Activated CD4-positive, alpha-beta memory T cell treated with anti-CD3 and anti-CD28 coated beads, Interleukin-2, amount 10 ng/mL, durations not matched to agents 7 days and 5 days (primary cell): ENCODE measurements around the gene CHPF2. TPM values are rescaled to one million over a fixed set of nuclear protein-coding genes. Genes with fewer than 3 reads are reported as not detected.

Experiments used
- CTCF ChIA-PET: fragments of 350-600 bp; sonication (Branson Sonifier 250); formaldehyde crosslinking; loops from one replicate; lab custom pipeline; 2021; ENCODE audit warnings: antibody characterized with exemption, inconsistent platforms; lab: Charles Lee
- POLR2A ChIA-PET: fragments of 350-600 bp; sonication (Branson Sonifier 250); formaldehyde crosslinking; loops from one replicate; lab custom pipeline; 2021; ENCODE audit warnings: antibody characterized with exemption; lab: Charles Lee
- DNase-seq: peaks from one replicate; pipeline ENCODE4 v3.0.0-alpha.2; 2020
- H3K27ac Mint-ChIP-seq: one replicate; pipeline ENCODE4 v1.8.0; 2021; ENCODE audit warnings: mild to moderate bottlenecking, mixed read lengths
- H3K27me3 Mint-ChIP-seq: one replicate; pipeline ENCODE4 v1.8.0; 2021; ENCODE audit warnings: mixed read lengths
- H3K36me3 Mint-ChIP-seq: one replicate; pipeline ENCODE4 v1.8.0; 2021; ENCODE audit warnings: low read depth, mixed read lengths
- H3K4me1 Mint-ChIP-seq: one replicate; pipeline ENCODE4 v1.8.0; 2021; ENCODE audit warnings: mixed read lengths
- H3K4me3 Mint-ChIP-seq: one replicate; pipeline ENCODE4 v1.8.0; 2021; ENCODE audit warnings: mild to moderate bottlenecking, mixed read lengths
- H3K9me3 Mint-ChIP-seq: one replicate; pipeline ENCODE4 v1.8.0; 2021; ENCODE audit warnings: mixed read lengths
- total RNA-seq, 2 experiments: library from RNA; stranded (reverse); gene quantifications; one replicate each; pipeline ENCODE4 v1.2.3, GENCODE V29; 2021

Gene CHPF2
- total RNA-seq, 2 experiments from 2014 or later: 56.0 to 56.4 TPM

DNA sequence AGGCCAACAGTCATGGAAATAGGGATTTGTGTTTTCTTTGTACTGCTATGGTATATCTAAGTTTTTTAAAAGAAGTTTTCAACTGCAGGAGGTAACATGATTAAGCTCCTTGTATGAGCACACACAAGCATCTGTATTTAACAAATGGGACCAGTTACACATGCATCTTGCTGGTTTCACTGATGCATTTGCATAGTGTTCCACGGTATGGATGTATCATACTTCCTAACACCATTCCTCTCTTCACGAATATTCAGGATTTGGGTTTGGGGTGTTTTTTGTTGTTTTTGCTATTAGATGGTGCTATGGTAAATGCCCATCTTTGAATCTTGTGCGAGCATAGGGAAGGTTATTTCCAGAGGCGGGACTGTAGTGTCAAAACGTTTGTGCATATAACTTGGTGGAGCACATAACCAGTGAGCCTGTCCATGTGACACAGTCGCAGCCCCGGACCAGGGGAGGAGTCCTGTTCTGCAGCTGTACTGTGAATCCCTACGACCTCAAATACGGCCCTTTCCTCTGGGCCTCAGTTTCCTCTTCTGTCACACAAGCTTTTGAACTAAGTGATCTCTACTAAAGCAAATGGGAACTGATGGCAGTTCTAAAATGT is 23.9 kb upstream of the CHPF2 start:
- H3K27ac Mint-ChIP-seq: no peak overlapping the region
- DNase-seq: no peak
- H3K4me1 Mint-ChIP-seq: peaks cover 27% of the 10 kb centered on the region
- H3K36me3 Mint-ChIP-seq: peaks cover 13% of the 10 kb centered on the region
- no peak overlapping the region for H3K4me3 Mint-ChIP-seq
- ChIA-PET CTCF (interaction anchor here (1.8 to 3.0 kb wide), 3 partner anchors 19 to 39 kb away, joined by 4 to 20 read pairs (median 9); partner anchors contain the start of gene ABCF2), POLR2A (interaction anchor here (1.8 to 3.5 kb wide), 3 partner anchors 13 to 24 kb away, joined by 6 to 30 read pairs (median 29); partner anchors contain the start of genes ABCF2 and CHPF2)
- H3K27me3 Mint-ChIP-seq: no peaks in the 10 kb centered on the region
- H3K9me3 Mint-ChIP-seq: no peaks in the 10 kb centered on the region

DNA sequence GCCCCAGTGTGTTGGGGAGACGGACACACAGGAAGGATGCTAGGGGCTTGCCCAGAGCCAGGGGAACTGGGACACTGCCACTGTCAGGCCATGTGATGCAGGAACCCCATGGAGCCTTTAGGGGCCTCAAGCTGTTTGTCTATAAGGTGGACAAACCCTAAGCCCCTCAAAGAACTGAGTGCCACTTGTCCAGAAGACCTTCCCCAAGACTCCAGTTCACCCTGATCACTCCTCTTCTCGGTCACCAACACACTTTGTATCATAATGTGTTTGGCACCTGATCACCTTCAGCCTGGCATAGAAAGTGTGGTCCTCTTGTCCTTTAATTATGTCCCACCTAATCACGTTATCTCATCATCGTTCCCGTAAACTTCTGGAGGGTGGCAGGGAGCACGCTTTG is 22.7 kb upstream of the CHPF2 start:
- POLR2A ChIA-PET: interaction anchor here (1.8 kb wide), 1 partner anchor 23 kb away, joined by 7 read pairs; the partner anchor contains the start of gene CHPF2

DNA sequence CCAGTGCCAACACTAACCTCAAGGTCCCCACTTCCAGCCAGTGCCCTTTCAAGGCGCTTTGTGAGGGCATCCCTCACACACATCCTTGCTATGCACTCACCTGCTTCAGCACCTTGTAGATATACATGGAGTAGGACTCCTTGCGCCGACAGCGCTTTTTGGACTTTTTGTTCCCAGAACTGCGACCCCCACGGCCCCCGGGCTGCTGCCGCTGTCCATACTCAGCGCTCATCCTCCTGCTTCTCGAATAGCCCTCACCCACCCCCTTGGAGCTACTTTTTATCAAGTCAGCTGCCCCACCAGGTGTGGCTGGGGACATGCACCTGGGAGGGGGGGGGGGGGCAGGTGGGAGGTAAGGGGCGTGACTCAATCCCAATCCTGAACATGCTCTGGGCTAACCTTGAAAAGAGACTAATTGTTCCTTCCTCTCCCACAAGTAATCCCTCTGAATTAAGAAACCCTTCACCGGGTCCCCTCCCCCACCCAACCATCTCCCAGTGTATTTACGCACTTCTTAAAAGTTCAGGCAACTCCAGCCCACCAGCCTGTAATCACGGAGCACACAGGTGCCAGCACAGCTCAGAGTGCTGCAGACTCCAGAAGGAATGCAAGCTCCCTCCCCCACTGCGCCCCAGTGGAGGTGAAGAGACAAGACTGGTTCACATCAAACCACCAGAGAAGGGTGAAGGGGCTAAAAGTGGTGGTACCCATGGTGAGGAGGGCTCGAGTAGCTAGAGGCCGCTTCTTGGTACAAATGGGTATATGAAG is 22.0 kb upstream of the CHPF2 start, which contains the start of gene H2BK1:
Gene H2BK1 (minus strand): TSS at position 402 of the 768 bp plus-strand sequence. CDS start 170 bp downstream, at position 232.
- Mint-ChIP-seq H3K36me3 (peaks cover 26% of the 10 kb centered on the region), H3K9me3 (no peaks in the 10 kb centered on the region), H3K4me3 (no peak within 1 kb of the TSS), H3K4me1 (peaks cover 27% of the 10 kb centered on the region), H3K27ac (no peak within 1 kb of the TSS), H3K27me3 (no peaks in the 10 kb centered on the region)
- ChIA-PET POLR2A (interaction anchor here (1.8 to 5.4 kb wide), 2 partner anchors 16 to 22 kb away, joined by 7 to 23 read pairs; partner anchors contain the start of genes ABCF2 and CHPF2), CTCF (interaction anchor here (7.6 kb wide), 1 partner anchor 34 kb away, joined by 22 read pairs; no protein-coding TSS in a partner anchor)
- DNase-seq: no peak

More for the DNA sequence above, 22.7 kb upstream of the CHPF2 start:
- H3K27ac Mint-ChIP-seq: no peak overlapping the region
- peaks cover 27% of the 10 kb centered on the region for H3K4me1 Mint-ChIP-seq
- no peak for DNase-seq
- CTCF ChIA-PET: no interaction called here
- H3K4me3 Mint-ChIP-seq: no peak overlapping the region
- no peaks in the 10 kb centered on the region for H3K9me3 Mint-ChIP-seq
- peaks cover 19% of the 10 kb centered on the region for H3K36me3 Mint-ChIP-seq
- no peaks in the 10 kb centered on the region for H3K27me3 Mint-ChIP-seq

DNA sequence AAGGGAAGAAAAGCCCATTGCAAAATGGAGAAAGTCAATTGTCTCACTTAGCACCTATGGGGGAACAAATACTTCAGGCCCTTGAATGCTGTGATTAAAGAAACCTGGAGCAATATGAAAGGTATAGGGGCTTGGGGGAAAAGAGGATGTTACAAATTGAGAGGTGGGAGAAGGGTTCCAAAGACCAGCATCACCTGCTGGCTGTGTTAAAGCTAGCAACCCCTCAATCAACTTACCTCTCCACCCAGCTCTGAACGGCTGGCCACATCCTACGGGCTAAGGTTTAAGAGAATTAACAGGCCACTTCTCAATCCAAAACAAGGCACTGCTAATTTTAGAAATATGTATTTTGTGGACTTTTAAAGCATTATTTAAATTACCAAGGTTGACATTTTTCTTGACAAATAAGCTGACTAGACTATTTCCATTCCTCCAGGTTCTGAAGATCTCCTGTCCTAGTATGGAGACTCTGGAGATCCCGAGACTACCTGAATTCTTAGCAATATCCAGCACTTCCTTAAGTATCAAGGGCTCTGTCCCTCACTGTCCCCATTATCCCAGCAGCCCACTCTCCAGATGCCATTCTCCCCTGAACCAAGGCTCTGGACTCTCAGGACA is 21.0 kb upstream of the CHPF2 start:
- POLR2A ChIA-PET: interaction anchor here (5.4 kb wide), 1 partner anchor 15 kb away, joined by 23 read pairs; the partner anchor contains the start of gene ABCF2
- H3K36me3 Mint-ChIP-seq: peaks cover 34% of the 10 kb centered on the region
- H3K27me3 Mint-ChIP-seq: no peaks in the 10 kb centered on the region
- no peak overlapping the region for H3K27ac Mint-ChIP-seq
- H3K4me3 Mint-ChIP-seq: no peak overlapping the region
- no peak for DNase-seq
- H3K9me3 Mint-ChIP-seq: no peaks in the 10 kb centered on the region
- CTCF ChIA-PET: interaction anchor here (7.6 kb wide), 1 partner anchor 33 kb away, joined by 22 read pairs; no protein-coding TSS in a partner anchor
- peaks cover 23% of the 10 kb centered on the region for H3K4me1 Mint-ChIP-seq

DNA sequence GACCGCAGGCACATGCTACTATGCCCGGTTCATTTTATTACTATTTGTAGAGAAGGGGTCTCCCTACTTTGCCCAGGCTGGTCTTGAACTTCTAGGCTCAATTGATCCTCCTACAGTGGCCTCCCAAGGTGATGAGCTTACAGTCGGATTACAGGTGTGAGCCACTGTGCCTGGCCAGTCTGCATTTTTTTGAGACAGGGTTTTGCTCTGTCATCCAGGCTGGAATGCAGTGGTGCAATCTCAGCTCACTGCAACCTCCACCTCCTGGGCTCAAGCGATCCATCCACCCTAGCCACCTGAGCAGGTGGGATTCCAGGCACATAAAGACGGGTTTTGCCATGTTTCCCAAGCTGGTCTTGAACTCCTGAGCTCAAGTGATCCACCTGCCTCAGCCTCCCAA is 19.7 kb upstream of the CHPF2 start:
- POLR2A ChIA-PET: interaction anchor here (1.2 to 5.4 kb wide), 2 partner anchors 13 to 20 kb away, joined by 4 to 23 read pairs; partner anchors contain the start of genes ABCF2 and CHPF2
- peaks cover 35% of the 10 kb centered on the region for H3K36me3 Mint-ChIP-seq

DNA sequence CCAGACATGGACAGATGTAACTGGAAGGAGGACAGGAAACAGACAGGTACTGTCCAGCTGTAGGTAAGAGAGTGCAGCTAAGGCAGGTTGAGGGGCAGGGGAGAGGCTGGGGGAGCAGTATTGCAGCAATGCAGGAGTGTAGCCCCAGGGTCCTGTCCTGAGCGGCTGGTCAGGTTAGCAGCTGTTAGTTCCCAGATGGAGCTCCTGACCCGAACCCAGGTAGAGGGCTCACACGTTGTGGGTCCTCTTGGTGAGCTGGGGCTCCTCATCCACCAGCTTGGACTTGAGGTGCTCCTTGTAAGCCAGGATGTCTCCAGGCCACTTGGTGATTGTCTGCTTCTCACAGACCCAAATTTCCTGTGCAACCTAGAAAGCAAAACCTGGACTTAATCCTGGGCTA is 18.5 kb upstream of the CHPF2 start:
- no peak overlapping the region for H3K27ac Mint-ChIP-seq
- H3K4me3 Mint-ChIP-seq: no peak overlapping the region
- no peaks in the 10 kb centered on the region for H3K4me1 Mint-ChIP-seq
- ChIA-PET CTCF (interaction anchor here (7.6 kb wide), 1 partner anchor 30 kb away, joined by 22 read pairs; no protein-coding TSS in a partner anchor), POLR2A (interaction anchor here (1.2 to 5.4 kb wide), 4 partner anchors 8 to 19 kb away, joined by 3 to 23 read pairs (median 4); partner anchors contain the start of genes ABCF2 and CHPF2)
- peaks cover 47% of the 10 kb centered on the region for H3K36me3 Mint-ChIP-seq
- no peaks in the 10 kb centered on the region for H3K27me3 Mint-ChIP-seq
- H3K9me3 Mint-ChIP-seq: no peaks in the 10 kb centered on the region
- no peak for DNase-seq

More for the DNA sequence above, 19.7 kb upstream of the CHPF2 start:
- Mint-ChIP-seq H3K4me1 (peaks cover 10% of the 10 kb centered on the region), H3K27me3 (no peaks in the 10 kb centered on the region), H3K4me3 (no peak overlapping the region), H3K27ac (no peak overlapping the region), H3K9me3 (no peaks in the 10 kb centered on the region)
- CTCF ChIA-PET: interaction anchor here (7.6 kb wide), 1 partner anchor 31 kb away, joined by 22 read pairs; no protein-coding TSS in a partner anchor
- DNase-seq: no peak

DNA sequence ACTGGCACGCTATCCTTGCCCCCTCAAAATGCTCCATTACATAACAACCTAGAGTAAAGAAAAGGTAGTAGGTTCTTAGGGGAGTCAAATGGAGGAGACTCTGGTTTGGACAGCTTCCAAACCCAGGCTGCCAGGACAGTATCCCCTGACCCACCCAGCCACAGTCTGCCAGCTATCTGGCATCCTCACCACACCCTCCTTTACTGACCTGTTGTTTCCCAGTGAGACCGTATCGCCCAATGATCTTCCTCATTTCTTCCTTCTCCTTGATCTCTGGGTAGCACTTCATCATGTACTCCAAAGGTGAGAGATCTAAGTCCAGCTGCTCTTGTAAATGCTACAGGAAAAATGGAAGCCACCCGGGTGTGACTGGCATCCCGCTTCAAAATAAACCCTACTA is 16.9 kb upstream of the CHPF2 start:
- H3K36me3 Mint-ChIP-seq: peaks cover 54% of the 10 kb centered on the region
- H3K27me3 Mint-ChIP-seq: no peaks in the 10 kb centered on the region
- CTCF ChIA-PET: interaction anchor here (7.6 kb wide), 1 partner anchor 28 kb away, joined by 22 read pairs; no protein-coding TSS in a partner anchor
- no peak overlapping the region for H3K27ac Mint-ChIP-seq
- DNase-seq: no peak
- no peaks in the 10 kb centered on the region for H3K9me3 Mint-ChIP-seq
- POLR2A ChIA-PET: interaction anchor here (1.6 to 5.4 kb wide), 2 partner anchors 11 to 36 kb away, joined by 3 to 23 read pairs; partner anchors contain the start of gene ABCF2
- H3K4me1 Mint-ChIP-seq: no peaks in the 10 kb centered on the region
- no peak overlapping the region for H3K4me3 Mint-ChIP-seq

DNA sequence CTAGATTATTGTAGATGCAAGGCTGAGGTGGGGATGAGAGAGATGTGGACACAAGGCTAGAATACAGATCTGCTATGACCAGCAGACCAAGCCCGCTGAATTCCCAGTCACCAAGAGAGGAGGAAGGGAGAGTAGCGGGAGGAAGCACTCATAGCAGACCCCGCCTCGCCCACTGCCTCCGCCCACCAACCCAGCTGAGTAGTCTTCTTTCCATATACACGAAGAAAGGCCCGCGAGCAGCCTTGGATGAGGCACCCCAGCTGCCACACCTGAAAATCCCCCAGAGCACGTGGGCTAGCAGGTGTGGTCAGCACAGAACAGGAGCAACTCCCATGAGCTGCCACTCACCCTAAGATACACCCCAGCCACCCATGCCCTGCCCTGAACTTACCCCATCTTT is 14.1 kb upstream of the CHPF2 start:
- peaks cover 58% of the 10 kb centered on the region for H3K36me3 Mint-ChIP-seq
- no peak overlapping the region for H3K27ac Mint-ChIP-seq

DNA sequence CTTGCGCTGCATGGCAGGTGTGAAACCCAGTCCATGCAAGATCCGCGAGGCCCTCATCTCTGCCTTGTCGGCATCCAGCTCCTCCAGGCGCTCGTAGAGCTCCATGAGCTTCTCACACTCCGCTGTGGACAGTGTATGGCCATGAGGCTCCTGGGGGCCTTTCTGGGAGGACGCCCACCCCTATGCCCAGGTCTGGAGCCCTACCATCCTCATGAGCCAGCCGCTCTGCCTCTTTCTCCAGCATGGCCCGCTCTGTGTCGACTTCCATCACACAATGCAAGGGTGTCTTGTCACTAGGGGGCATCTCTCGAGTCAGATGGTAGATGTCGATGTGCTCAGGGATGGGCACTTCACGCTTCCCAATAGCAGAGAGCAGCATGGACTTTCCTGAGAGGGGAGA is 8.6 kb upstream of the CHPF2 start:
- Mint-ChIP-seq H3K4me1 (peaks cover 36% of the 10 kb centered on the region), H3K27ac (no peak overlapping the region), H3K4me3 (no peak overlapping the region), H3K27me3 (no peaks in the 10 kb centered on the region), H3K9me3 (no peaks in the 10 kb centered on the region), H3K36me3 (peaks cover 46% of the 10 kb centered on the region)
- ChIA-PET POLR2A (interaction anchor here (1.1 to 1.2 kb wide), 2 partner anchors 9 to 17 kb away, joined by 3 to 5 read pairs; partner anchors contain the start of gene CHPF2), CTCF (no interaction called here)
- DNase-seq: no peak

More for the DNA sequence above, 14.1 kb upstream of the CHPF2 start:
- CTCF ChIA-PET: interaction anchor here (2.0 kb wide), 1 partner anchor 26 kb away, joined by 5 read pairs; no protein-coding TSS in a partner anchor
- POLR2A ChIA-PET: interaction anchor here (1.1 kb wide), 1 partner anchor 9 kb away, joined by 8 read pairs; the partner anchor contains the start of gene ABCF2
- H3K27me3 Mint-ChIP-seq: no peaks in the 10 kb centered on the region
- no peaks in the 10 kb centered on the region for H3K4me1 Mint-ChIP-seq
- H3K4me3 Mint-ChIP-seq: no peak overlapping the region
- DNase-seq: no peak
- no peaks in the 10 kb centered on the region for H3K9me3 Mint-ChIP-seq

DNA sequence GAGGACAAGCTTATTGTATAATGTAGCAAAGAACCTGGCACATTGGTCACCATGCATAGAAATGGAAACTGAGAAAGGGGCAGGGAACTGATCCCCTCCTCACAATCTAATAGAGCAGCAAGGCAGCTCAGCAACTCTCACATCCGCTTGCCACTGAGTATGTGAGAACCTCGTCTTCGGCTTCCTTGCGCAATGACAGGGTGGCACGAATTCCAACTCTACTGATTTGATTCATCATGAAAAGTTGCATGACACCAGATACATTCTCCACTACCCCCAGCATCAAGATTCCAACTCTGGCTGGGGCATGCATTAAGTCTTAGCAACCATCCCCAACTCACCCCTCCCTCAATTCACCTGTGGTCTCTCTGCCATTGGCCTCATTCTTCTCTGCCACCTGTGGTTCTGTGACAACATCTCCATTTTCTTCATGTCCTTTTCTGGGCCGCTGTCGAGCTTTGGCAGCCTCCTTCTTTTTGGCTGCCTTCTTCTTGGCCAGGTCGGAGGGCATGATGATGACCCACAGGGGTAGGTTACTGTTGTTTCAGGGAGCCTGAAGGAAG is 6.3 kb upstream of the CHPF2 start:
- H3K27ac Mint-ChIP-seq: peak overlapping the region; percentile 83
- ChIA-PET CTCF (interaction anchor here (0.8 to 5.3 kb wide), 6 partner anchors 18 to 125 kb away, joined by 3 to 47 read pairs (median 4); no protein-coding TSS in a partner anchor), POLR2A (interaction anchor here (2.0 to 3.6 kb wide), 4 partner anchors 13 to 26 kb away, joined by 6 to 30 read pairs (median 21); partner anchors contain the start of gene H2BK1)
- H3K36me3 Mint-ChIP-seq: peaks cover 33% of the 10 kb centered on the region
- H3K9me3 Mint-ChIP-seq: no peaks in the 10 kb centered on the region
- H3K4me1 Mint-ChIP-seq: peaks cover 36% of the 10 kb centered on the region
- H3K4me3 Mint-ChIP-seq: peak overlapping the region; percentile 98
- H3K27me3 Mint-ChIP-seq: no peaks in the 10 kb centered on the region
- no peak for DNase-seq

DNA sequence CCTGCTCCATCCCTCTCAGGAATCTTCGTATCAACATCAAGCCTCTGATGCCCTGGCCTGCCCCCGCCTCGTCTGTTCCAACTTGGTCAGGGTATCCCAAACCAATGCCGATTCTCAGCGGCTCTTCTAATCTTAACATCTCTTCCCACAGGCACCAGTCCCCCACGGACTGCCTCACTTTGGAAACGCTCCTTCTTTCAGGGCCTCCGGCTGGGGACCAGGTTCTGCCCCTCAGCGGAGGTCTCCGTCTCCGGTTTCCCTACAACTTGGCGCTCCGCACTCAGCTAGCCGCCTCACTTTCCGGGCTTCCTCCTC is 5.8 kb upstream of the CHPF2 start:
- CTCF ChIA-PET: interaction anchor here (0.6 to 5.3 kb wide), 12 partner anchors 10 to 131 kb away, joined by 3 to 47 read pairs (median 4); no protein-coding TSS in a partner anchor

More for the DNA sequence above, 5.8 kb upstream of the CHPF2 start:
- Mint-ChIP-seq H3K27me3 (no peaks in the 10 kb centered on the region), H3K4me3 (peak overlapping the region; percentile 98), H3K9me3 (no peaks in the 10 kb centered on the region), H3K4me1 (peaks cover 40% of the 10 kb centered on the region), H3K36me3 (peaks cover 30% of the 10 kb centered on the region), H3K27ac (peak overlapping the region; percentile 83)
- DNase-seq: no peak
- POLR2A ChIA-PET: interaction anchor here (0.9 to 3.6 kb wide), 8 partner anchors 8 to 27 kb away, joined by 3 to 30 read pairs (median 10); partner anchors contain the start of gene H2BK1
